Measurements from ENCODE around the gene HMGCLL1. TPM values are rescaled to one million over a fixed set of nuclear protein-coding genes. Genes with fewer than 3 reads are reported as not detected.

The HMGCLL1 gene
- total and polyA plus RNA-seq, 2 experiments from 2014 or later = 3.0 to 4.8 TPM

DNA sequence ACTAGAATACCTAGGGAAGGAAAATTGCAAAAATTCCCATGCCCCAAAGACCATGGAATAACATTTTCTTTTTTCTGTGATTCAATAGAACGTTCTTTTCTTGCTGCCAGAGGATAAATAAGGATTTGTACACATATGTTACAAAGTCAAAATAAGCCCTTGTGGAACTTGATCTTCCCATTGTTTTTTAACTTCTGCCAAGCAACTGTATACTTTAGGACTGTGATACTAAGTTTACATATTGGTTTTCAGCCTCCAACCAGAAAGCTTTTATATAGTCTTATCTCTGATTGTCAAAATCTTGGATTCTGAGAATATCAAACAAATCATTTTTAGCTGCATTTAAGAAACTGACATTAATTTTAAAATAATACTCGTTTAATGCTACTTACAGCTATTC lies 84.6 kb downstream of the HMGCLL1 start:
- Histone ChIP-seq H3K79me2 (no peaks in the 10 kb centered on the region), H2AFZ (no peak overlapping the region), H3K27ac (peak overlapping the region; percentile 42), H4K20me1 (ENCODE audit: insufficient read depth, poor library complexity, severe bottlenecking) (no peaks in the 10 kb centered on the region), H3K27me3 (no peaks in the 10 kb centered on the region), H3K9me3 (ENCODE audit: low read depth) (no peaks in the 10 kb centered on the region), H3K4me3 (no peak overlapping the region), H3K4me1 (ENCODE audit: insufficient read depth) (no peaks in the 10 kb centered on the region), H3K9me2 (replicated peaks; ENCODE audit: insufficient read depth) (no peaks in the 10 kb centered on the region), H3K36me3 (replicated peaks; ENCODE audit: insufficient read depth, low read depth) (no peaks in the 10 kb centered on the region), H3K4me2 (no peak overlapping the region)
- DNase-seq (ENCODE audit: low spot score) = no peak
- TF ChIP-seq, protein P1, sequence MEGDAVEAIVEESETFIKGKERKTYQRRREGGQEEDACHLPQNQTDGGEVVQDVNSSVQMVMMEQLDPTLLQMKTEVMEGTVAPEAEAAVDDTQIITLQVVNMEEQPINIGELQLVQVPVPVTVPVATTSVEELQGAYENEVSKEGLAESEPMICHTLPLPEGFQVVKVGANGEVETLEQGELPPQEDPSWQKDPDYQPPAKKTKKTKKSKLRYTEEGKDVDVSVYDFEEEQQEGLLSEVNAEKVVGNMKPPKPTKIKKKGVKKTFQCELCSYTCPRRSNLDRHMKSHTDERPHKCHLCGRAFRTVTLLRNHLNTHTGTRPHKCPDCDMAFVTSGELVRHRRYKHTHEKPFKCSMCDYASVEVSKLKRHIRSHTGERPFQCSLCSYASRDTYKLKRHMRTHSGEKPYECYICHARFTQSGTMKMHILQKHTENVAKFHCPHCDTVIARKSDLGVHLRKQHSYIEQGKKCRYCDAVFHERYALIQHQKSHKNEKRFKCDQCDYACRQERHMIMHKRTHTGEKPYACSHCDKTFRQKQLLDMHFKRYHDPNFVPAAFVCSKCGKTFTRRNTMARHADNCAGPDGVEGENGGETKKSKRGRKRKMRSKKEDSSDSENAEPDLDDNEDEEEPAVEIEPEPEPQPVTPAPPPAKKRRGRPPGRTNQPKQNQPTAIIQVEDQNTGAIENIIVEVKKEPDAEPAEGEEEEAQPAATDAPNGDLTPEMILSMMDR (IDR thresholded peaks at IDR 0.05; ENCODE audit: poor library complexity) = no peak
- TF ChIP-seq EZH2phosphoT487 (IDR thresholded peaks at IDR 0.05; ENCODE audit: low read depth, severe bottlenecking, unreplicated experiment) = no peak
- no peak for TF ChIP-seq EZH2 (IDR thresholded peaks at IDR 0.05; ENCODE audit: borderline replicate concordance)
- WGBS (ENCODE audit: low lambda C conversion rate, missing lambda C conversion rate) = 57% methylated on average over 2 of the region's 2 CpGs

DNA sequence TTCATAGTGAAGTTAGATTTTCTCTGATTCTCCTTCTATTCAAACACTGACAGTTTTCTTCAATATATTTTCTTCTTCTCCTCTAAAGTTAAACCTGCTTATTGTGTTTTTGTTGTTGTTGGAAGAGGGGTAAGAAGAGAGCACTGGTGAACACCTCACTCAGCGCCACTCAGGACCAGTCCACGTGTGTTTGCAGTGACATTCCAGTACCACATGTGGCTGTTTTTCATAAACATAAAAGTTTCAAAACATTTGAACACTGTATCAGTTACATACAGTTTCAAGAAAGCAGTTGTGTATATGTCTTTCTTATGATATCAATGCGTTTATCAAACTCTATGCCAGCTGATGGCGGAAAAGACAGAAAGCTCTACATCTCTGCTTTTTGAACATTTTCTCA lies 86.7 kb downstream of the HMGCLL1 start:
- Histone ChIP-seq H3K79me2 (no peaks in the 10 kb centered on the region), H3K27ac (peak overlapping the region; percentile 34), H2AFZ (no peak overlapping the region), H3K4me3 (no peak overlapping the region), H3K9me3 (ENCODE audit: low read depth) (no peaks in the 10 kb centered on the region), H3K9me2 (replicated peaks; ENCODE audit: insufficient read depth) (no peaks in the 10 kb centered on the region), H3K4me1 (ENCODE audit: insufficient read depth) (no peaks in the 10 kb centered on the region), H3K36me3 (replicated peaks; ENCODE audit: insufficient read depth, low read depth) (no peaks in the 10 kb centered on the region), H3K27me3 (no peaks in the 10 kb centered on the region), H3K4me2 (no peak overlapping the region), H4K20me1 (ENCODE audit: insufficient read depth, poor library complexity, severe bottlenecking) (no peaks in the 10 kb centered on the region)
- DNase-seq (ENCODE audit: low spot score) = no peak
- WGBS (ENCODE audit: low lambda C conversion rate, missing lambda C conversion rate) = 70% methylated on average over 4 of the region's 4 CpGs
- no peak for TF ChIP-seq EZH2phosphoT487 (IDR thresholded peaks at IDR 0.05; ENCODE audit: low read depth, severe bottlenecking, unreplicated experiment)
- TF ChIP-seq, protein P1 (IDR thresholded peaks at IDR 0.05; ENCODE audit: poor library complexity) = no peak
- TF ChIP-seq EZH2 (IDR thresholded peaks at IDR 0.05; ENCODE audit: borderline replicate concordance) = no peak

DNA sequence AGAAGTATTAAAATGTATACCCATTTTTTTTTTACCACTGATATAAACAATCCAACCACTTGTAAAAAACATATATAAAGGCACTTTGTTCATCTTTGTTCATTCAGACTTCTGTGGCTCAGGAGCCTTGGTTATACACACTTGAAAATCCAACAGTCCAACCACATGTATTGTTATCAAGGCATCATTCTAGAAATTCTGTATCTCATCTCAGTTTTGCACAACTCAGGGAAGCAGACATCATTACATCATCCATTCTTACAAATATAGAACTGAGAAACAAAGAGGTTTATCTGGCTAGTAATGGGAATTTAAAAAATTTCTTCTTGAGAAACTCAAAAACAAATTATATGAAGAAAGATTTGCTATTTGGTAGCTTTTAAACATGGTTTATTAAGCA lies 88.1 kb downstream of the HMGCLL1 start:
- H4K20me1 ChIP-seq (ENCODE audit: insufficient read depth, poor library complexity, severe bottlenecking) = no peaks in the 10 kb centered on the region
- no peak overlapping the region for H3K4me3 ChIP-seq
- no peak for DNase-seq (ENCODE audit: low spot score)
- H3K4me2 ChIP-seq = no peak overlapping the region
- H3K79me2 ChIP-seq = no peaks in the 10 kb centered on the region
- H3K27ac ChIP-seq = no peak overlapping the region
- H3K9me3 ChIP-seq (ENCODE audit: low read depth) = no peaks in the 10 kb centered on the region
- H2AFZ ChIP-seq = no peak overlapping the region
- no peaks in the 10 kb centered on the region for H3K36me3 ChIP-seq (replicated peaks; ENCODE audit: insufficient read depth, low read depth)
- no peaks in the 10 kb centered on the region for H3K27me3 ChIP-seq
- TF ChIP-seq EZH2 (IDR thresholded peaks at IDR 0.05; ENCODE audit: borderline replicate concordance) (no peak), EZH2phosphoT487 (IDR thresholded peaks at IDR 0.05; ENCODE audit: low read depth, severe bottlenecking, unreplicated experiment) (no peak)
- TF ChIP-seq, protein P1 (IDR thresholded peaks at IDR 0.05; ENCODE audit: poor library complexity) = no peak
- H3K4me1 ChIP-seq (ENCODE audit: insufficient read depth) = no peaks in the 10 kb centered on the region
- no peaks in the 10 kb centered on the region for H3K9me2 ChIP-seq (replicated peaks; ENCODE audit: insufficient read depth)

DNA sequence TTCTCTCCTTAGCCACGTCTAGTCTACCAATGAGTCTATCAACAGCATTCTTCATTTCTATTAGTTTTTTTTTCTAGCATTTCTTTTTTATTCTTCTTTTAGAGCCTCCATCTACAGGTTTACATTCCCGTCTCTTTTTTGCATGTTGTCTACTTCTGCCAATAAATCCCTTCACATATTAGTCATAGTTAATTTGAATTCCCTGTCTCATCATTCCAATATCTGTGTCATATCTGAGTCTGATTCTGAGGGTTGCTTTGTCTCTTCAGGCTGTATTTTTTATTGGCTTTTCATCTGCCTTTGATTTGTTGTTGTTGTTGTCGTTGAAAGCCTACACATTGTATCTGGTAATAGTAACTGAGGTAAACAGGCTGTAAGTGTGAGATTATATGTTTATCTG lies 104.6 kb downstream of the HMGCLL1 start:
- H3K4me3 ChIP-seq = no peak overlapping the region
- TF ChIP-seq, protein P1 (IDR thresholded peaks at IDR 0.05; ENCODE audit: poor library complexity) = no peak
- TF ChIP-seq EZH2phosphoT487 (IDR thresholded peaks at IDR 0.05; ENCODE audit: low read depth, severe bottlenecking, unreplicated experiment) (no peak), EZH2 (IDR thresholded peaks at IDR 0.05; ENCODE audit: borderline replicate concordance) (no peak)
- H3K9me2 ChIP-seq (replicated peaks; ENCODE audit: insufficient read depth) = no peaks in the 10 kb centered on the region
- H4K20me1 ChIP-seq (ENCODE audit: insufficient read depth, poor library complexity, severe bottlenecking) = no peaks in the 10 kb centered on the region
- no peak overlapping the region for H3K27ac ChIP-seq
- no peaks in the 10 kb centered on the region for H3K79me2 ChIP-seq
- WGBS (ENCODE audit: low lambda C conversion rate, missing lambda C conversion rate) = 83% methylated on average over 3 of the region's 3 CpGs
- H2AFZ ChIP-seq = no peak overlapping the region
- no peaks in the 10 kb centered on the region for H3K4me1 ChIP-seq (ENCODE audit: insufficient read depth)
- H3K9me3 ChIP-seq (ENCODE audit: low read depth) = no peaks in the 10 kb centered on the region
- no peak for DNase-seq (ENCODE audit: low spot score)
- H3K27me3 ChIP-seq = no peaks in the 10 kb centered on the region
- H3K36me3 ChIP-seq (replicated peaks; ENCODE audit: insufficient read depth, low read depth) = no peaks in the 10 kb centered on the region
- H3K4me2 ChIP-seq = no peak overlapping the region
